HL-60 (cell line): ENCODE results near the gene KRT2.

ENCODE experiments used
- DNase-seq, 2 experiments: peaks; one replicate each; pipeline ENCODE4 v3.0.0-alpha.2; 2010 to 2020; ENCODE audit warnings: low read depth in 1 of 2, low spot score in 1 of 2
- H3K27ac ChIP-seq: fragments of 250-450 bp; sonication (Bioruptor Pico); replicated peaks from 2 replicates; pipeline ENCODE4 v1.5.1; 2020; ENCODE audit warnings: mild to moderate bottlenecking, moderate library complexity
- H3K27me3 ChIP-seq: fragments of 250-450 bp; sonication (Bioruptor Pico); 2 replicates; pipeline ENCODE4 v1.5.1; 2021; ENCODE audit warnings: mild to moderate bottlenecking, moderate library complexity; ENCODE audit not compliant: insufficient read depth, poor library complexity, severe bottlenecking
- H3K4me3 ChIP-seq: replicated peaks from 2 replicates; pipeline ENCODE4 v1.5.1; 2011; ENCODE audit warnings: mild to moderate bottlenecking, control low read depth, low read length; ENCODE audit not compliant: insufficient read depth
- CTCF ChIP-seq: IDR thresholded peaks from one replicate; pipeline ENCODE4 v1.5.1; 2011; ENCODE audit warnings: low read length, control low read depth, inconsistent platforms; ENCODE audit not compliant: insufficient read depth
- GABPA ChIP-seq: IDR thresholded peaks from 2 replicates; pipeline ENCODE4 v1.6.1; 2012; ENCODE audit warnings: low read depth
- POLR2AphosphoS5 ChIP-seq: IDR thresholded peaks from 2 replicates; pipeline ENCODE4 v1.6.1; 2012; ENCODE audit warnings: low read depth
- REST ChIP-seq: IDR thresholded peaks from 2 replicates; pipeline ENCODE4 v1.6.1; 2012; ENCODE audit warnings: low read depth; ENCODE audit not compliant: insufficient replicate concordance
- SPI1 ChIP-seq: IDR thresholded peaks from 2 replicates; pipeline ENCODE4 v1.6.1; 2012; ENCODE audit warnings: low read depth, mild to moderate bottlenecking, borderline replicate concordance

The KRT2 gene

GRCh38 chr12:52691076-52691840 is 39.2 kb upstream of the KRT2 start:
- Histone ChIP-seq H3K27me3 (peaks cover 22% of the 10 kb centered on the region), H3K4me3 (no peak overlapping the region), H3K27ac (no peak overlapping the region)
- DNase-seq, result no peak
- no peak for TF ChIP-seq POLR2AphosphoS5
- TF ChIP-seq CTCF, result no peak
- TF ChIP-seq SPI1, result no peak
- TF ChIP-seq REST, result no peak
- no peak for TF ChIP-seq GABPA

GRCh38 chr12:52690351-52691075 is 38.5 kb upstream of the KRT2 start:
- Histone ChIP-seq H3K27me3 (peaks cover 22% of the 10 kb centered on the region), H3K4me3 (no peak overlapping the region)
- DNase-seq, result no peak

More at GRCh38 chr12:52690351-52691075, 38.5 kb upstream of the KRT2 start:
- TF ChIP-seq GABPA, result no peak
- no peak for TF ChIP-seq POLR2AphosphoS5
- TF ChIP-seq REST, result no peak
- TF ChIP-seq CTCF, result no peak
- TF ChIP-seq SPI1, result no peak
- no peak overlapping the region for H3K27ac ChIP-seq
